HFF-Myc (cell line): ENCODE results near the gene PDE6B.

Experiments used
- DNase-seq: peaks from one replicate; pipeline ENCODE4 v3.0.0-alpha.2; 2011; ENCODE audit warnings: low read depth; ENCODE audit errors: extremely low read depth
- H3K4me3 ChIP-seq: replicated peaks from 2 replicates; pipeline ENCODE4 v1.5.1; 2011; ENCODE audit warnings: low read depth, mild to moderate bottlenecking, control low read depth, low read length
- TF ChIP-seq, protein P1 (sequence below): IDR thresholded peaks from 2 replicates; pipeline ENCODE4 v1.5.1; 2012; ENCODE audit warnings: mild to moderate bottlenecking, low read depth, low read length, control low read depth; ENCODE audit errors: missing control alignments

The PDE6B gene

GRCh38 chr4:628311-628741, 3.0 kb downstream of the PDE6B start:
- TF ChIP-seq, protein P1, sequence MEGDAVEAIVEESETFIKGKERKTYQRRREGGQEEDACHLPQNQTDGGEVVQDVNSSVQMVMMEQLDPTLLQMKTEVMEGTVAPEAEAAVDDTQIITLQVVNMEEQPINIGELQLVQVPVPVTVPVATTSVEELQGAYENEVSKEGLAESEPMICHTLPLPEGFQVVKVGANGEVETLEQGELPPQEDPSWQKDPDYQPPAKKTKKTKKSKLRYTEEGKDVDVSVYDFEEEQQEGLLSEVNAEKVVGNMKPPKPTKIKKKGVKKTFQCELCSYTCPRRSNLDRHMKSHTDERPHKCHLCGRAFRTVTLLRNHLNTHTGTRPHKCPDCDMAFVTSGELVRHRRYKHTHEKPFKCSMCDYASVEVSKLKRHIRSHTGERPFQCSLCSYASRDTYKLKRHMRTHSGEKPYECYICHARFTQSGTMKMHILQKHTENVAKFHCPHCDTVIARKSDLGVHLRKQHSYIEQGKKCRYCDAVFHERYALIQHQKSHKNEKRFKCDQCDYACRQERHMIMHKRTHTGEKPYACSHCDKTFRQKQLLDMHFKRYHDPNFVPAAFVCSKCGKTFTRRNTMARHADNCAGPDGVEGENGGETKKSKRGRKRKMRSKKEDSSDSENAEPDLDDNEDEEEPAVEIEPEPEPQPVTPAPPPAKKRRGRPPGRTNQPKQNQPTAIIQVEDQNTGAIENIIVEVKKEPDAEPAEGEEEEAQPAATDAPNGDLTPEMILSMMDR: no peak
- no peak overlapping the region for H3K4me3 ChIP-seq
- no peak for DNase-seq

GRCh38 chr4:628821-629635, 3.7 kb downstream of the PDE6B start:
- TF ChIP-seq, protein P1: no peak
- DNase-seq: no peak
- H3K4me3 ChIP-seq: no peak overlapping the region

GRCh38 chr4:629636-629914, 4.2 kb downstream of the PDE6B start:
- DNase-seq: no peak
- no peak overlapping the region for H3K4me3 ChIP-seq
- TF ChIP-seq, protein P1: no peak

DNA sequence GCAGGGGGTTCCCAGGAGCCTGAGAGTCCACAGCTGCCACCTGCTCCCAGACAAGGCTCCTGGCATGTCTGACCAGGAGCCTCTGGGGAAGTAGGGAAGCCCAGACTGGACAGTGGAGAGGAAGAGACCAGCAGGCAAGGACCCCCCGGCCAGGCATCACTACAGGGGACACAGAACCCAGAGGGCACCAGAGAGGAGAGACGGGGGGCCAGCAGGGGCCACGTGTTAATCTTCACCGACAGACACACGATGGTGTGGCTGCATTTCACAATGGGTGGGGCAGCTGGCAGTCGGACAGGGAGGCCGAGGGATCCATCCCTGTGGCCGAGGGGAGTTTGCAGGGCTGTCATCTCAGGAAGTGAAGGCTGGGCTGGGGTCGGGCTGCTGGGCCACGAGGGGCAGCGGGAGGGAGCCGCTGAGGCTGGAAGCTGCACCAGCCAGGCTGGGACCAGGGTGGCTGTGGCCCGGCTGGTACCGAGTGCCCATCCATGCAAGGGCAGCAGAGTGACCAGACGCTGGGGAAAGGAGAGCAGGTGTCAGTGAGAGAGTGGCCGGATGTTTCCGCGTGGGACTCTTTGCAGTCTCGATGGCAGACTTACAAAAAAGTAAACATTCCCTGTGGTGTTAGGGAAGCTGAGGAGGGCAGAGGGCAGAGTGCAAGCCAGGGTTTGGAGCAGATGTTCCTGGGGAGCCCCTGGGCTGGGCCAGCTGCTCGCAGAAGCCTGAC, 4.7 kb downstream of the PDE6B start:
- H3K4me3 ChIP-seq: no peak overlapping the region
- no peak for DNase-seq
- TF ChIP-seq, protein P1: no peak

DNA sequence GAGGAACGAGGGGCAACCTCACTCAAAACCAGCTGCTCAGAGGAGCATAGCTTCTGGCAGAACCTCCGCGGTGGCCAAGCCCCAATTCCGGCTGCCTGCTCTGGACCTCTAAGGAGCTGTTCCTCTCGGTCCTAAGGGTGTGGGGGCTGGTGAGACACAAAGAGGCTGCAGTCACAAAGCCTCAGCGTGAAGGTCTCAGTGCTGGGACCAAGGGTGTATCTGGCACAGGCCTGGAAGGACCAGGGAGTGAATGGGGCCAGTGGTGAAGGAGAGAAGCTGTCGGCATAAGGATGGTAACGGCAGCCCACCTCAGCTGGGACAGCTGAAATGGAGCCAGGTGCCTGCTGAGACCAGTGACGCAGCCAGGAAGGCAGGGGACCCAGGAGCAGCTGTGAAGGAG, 5.3 kb downstream of the PDE6B start:
- no peak overlapping the region for H3K4me3 ChIP-seq
- TF ChIP-seq, protein P1: no peak
- DNase-seq: no peak

- H3K4me3 ChIP-seq: no peak overlapping the region
- TF ChIP-seq, protein P1: no peak
- no peak for DNase-seq
Observed at GRCh38 chr4:632196-632790, 6.9 kb downstream of the PDE6B start.
